ENCODE data around the gene R3HCC1L.
A peak's percentile ranks its signal among the peaks of the same experiment; 100 is the strongest.

Gene R3HCC1L

DNA sequence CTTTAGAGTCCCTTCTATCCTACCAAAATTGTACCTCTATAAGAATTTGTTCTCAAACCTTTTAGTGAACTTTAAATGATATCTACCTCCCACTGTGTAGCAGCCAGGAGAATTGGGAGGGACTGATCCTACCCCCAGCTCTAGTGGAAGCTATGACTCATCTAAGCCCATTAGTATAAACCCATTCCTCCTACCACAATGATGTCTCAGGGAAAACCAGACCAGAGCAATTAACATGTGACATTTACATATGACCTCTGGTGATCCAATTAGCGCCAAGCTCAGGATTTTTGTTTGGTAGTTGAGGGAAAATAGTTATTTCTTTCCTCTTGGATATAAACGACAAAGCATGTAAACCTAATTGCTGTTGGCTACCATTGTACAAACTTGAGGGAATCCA is 33.1 kb upstream of the R3HCC1L start:
- H3K9me3 ChIP-seq = no peaks in the 10 kb centered on the region; the same call in 1 of the 2 replicates
- no peaks in the 10 kb centered on the region; the same call in none of the 2 replicates for H3K27me3 ChIP-seq
- H3K4me3 ChIP-seq (ENCODE audit: low read depth, low read length) = no peak overlapping the region
- TF ChIP-seq, protein P1, sequence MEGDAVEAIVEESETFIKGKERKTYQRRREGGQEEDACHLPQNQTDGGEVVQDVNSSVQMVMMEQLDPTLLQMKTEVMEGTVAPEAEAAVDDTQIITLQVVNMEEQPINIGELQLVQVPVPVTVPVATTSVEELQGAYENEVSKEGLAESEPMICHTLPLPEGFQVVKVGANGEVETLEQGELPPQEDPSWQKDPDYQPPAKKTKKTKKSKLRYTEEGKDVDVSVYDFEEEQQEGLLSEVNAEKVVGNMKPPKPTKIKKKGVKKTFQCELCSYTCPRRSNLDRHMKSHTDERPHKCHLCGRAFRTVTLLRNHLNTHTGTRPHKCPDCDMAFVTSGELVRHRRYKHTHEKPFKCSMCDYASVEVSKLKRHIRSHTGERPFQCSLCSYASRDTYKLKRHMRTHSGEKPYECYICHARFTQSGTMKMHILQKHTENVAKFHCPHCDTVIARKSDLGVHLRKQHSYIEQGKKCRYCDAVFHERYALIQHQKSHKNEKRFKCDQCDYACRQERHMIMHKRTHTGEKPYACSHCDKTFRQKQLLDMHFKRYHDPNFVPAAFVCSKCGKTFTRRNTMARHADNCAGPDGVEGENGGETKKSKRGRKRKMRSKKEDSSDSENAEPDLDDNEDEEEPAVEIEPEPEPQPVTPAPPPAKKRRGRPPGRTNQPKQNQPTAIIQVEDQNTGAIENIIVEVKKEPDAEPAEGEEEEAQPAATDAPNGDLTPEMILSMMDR (IDR thresholded peaks at IDR 0.05; ENCODE audit: low read depth, low read length) = no peak
- no peaks in the 10 kb centered on the region for H3K4me1 ChIP-seq
- DNase-seq = no peak
- no peaks in the 10 kb centered on the region for H3K36me3 ChIP-seq

DNA sequence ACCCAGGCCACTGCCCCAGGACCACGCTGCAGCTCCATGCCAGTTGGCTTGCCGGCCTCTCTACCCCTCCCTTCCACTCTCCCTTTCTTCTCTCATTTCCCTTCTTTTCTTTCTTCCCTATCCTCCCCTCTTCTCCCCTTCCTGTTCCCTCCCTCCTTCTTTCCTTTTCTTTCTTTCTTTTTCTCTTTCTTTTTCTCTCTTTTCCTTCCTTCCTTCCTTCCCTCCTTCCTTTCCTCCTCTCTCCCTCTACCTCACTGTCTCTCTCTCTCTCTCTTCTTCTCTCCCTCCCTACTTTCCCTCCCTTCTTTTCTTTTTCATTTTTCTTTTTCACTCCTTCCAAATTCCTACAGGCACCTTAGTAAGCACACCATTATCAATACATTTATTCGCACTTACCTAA is 30.3 kb upstream of the R3HCC1L start:
- Histone ChIP-seq H3K27me3 (peaks cover 7% of the 10 kb centered on the region), H3K4me1 (no peaks in the 10 kb centered on the region), H3K4me3 (ENCODE audit: low read depth, low read length) (no peak overlapping the region), H3K36me3 (no peaks in the 10 kb centered on the region), H3K9me3 (no peaks in the 10 kb centered on the region; the same call in 1 of the 2 replicates)
- DNase-seq = no peak
- TF ChIP-seq, protein P1 (IDR thresholded peaks at IDR 0.05; ENCODE audit: low read depth, low read length) = no peak

DNA sequence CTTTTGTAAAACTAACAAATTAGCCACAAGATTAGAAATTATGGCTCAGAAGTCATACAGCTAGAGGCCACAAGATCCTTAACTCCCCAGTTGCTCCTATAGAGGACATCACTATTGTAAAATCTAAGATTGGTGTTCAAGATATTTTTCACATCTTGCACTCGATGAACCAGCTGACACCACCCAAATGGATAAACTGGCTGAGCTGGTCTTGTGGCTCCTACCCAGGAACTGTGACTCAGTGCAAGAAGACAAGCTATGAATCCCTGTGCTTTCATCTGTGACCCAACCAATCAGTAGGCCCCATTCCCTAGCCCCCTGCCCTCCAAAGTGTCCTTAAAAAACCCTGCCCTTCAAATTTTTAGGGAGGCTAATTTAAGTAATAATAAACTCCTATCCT is 27.9 kb upstream of the R3HCC1L start:
- peaks cover 18% of the 10 kb centered on the region for H3K27me3 ChIP-seq
- no peak overlapping the region for H3K4me3 ChIP-seq (ENCODE audit: low read depth, low read length)
- no peak for DNase-seq
- no peaks in the 10 kb centered on the region; the same call in 1 of the 2 replicates for H3K9me3 ChIP-seq
- TF ChIP-seq, protein P1 (IDR thresholded peaks at IDR 0.05; ENCODE audit: low read depth, low read length) = no peak
- no peaks in the 10 kb centered on the region for H3K4me1 ChIP-seq
- no peaks in the 10 kb centered on the region for H3K36me3 ChIP-seq

DNA sequence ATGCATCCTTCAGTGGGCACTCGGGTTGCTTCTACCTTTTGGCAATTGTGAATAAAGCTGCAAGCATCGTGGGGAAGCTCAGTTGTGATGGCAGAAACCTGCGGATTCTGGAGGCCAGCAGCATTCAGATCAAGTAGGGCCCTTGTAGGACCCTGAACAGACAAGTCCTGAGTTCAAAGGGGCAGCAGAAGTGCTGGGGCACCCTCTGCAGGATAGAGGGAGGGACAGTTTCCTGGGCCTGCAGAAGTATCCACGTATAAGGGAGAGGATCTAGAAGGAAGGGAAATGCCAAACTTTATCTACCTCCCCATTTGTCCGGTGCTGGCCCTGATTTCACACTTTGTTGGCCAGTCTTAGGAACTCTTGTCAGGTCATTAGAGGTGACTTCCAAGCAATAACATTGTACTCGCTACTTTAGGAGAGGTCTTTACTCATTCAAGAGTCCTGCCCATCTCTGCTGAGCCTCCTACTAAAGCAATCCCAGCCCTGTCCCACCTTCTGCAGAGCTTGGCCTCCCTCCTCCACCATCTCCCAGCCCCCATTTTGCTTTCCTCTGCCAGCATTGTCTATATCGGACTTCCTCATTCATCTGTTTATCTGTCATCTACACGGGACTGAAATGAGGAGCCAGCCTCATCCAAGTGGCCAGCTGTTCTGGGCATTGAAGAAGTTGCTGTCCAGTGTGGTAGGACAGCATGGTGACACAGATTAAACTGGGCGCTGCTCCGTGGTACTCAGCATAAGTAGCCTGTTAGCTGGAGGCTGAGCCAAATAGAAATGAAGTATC is 26.6 kb upstream of the R3HCC1L start:
- no peak overlapping the region for H3K4me3 ChIP-seq (ENCODE audit: low read depth, low read length)
- H3K27me3 ChIP-seq = peaks cover 22% of the 10 kb centered on the region
- H3K36me3 ChIP-seq = no peaks in the 10 kb centered on the region
- no peaks in the 10 kb centered on the region for H3K4me1 ChIP-seq
- H3K9me3 ChIP-seq = no peaks in the 10 kb centered on the region
- DNase-seq = no peak
- TF ChIP-seq, protein P1 (IDR thresholded peaks at IDR 0.05; ENCODE audit: low read depth, low read length) = 0 out of 2 replicates have a peak, but pooled peaks have one; percentile 6

DNA sequence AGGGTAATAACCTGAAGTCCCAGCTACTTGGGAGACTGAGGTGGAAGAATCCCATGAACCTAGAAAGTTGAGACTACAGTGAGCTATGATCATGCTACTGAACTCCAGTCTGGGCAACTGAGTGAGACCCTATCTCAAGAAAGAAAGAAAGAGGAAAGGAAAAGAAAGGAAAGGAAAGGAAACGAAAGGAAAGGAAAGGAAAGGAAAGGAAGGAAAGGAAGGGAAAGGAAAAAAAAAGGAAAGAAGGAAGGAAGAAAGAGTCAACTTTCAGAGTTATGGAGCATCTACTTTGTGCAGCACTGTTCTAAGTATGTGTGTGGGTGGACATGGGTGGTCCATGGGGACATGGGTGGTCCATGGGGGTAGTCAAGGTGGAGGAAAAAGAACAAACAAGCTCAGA is 24.1 kb upstream of the R3HCC1L start:
- no peak overlapping the region for H3K4me3 ChIP-seq (ENCODE audit: low read depth, low read length)
- no peak for DNase-seq
- peaks cover 43% of the 10 kb centered on the region for H3K27me3 ChIP-seq
- H3K4me1 ChIP-seq = no peaks in the 10 kb centered on the region
- H3K36me3 ChIP-seq = no peaks in the 10 kb centered on the region
- TF ChIP-seq, protein P1 (IDR thresholded peaks at IDR 0.05; ENCODE audit: low read depth, low read length) = no peak
- no peaks in the 10 kb centered on the region for H3K9me3 ChIP-seq

All from BE2C (cell line).